ENCODE results near the gene IGLL5. TPM values are rescaled to one million over a fixed set of nuclear protein-coding genes. Genes with fewer than 3 reads are reported as not detected.
A peak's percentile ranks its signal among the peaks of the same experiment; 100 is the strongest.

The IGLL5 gene
- total and polyA plus RNA-seq, 8 donors = 0.23 to 10.6 (median 0.49) TPM; not detected in 1

GRCh38 chr22:22912988-22913253, 25.3 kb downstream of the IGLL5 start:
- no peak overlapping the region for H3K4me3 ChIP-seq
- no peaks in the 10 kb centered on the region for H3K36me3 ChIP-seq
- H3K27ac ChIP-seq = no peak overlapping the region
- no peak for DNase-seq
- no peaks in the 10 kb centered on the region for H3K9me3 ChIP-seq
- TF ChIP-seq CTCF (IDR thresholded peaks at IDR 0.05) = no peak
- peaks cover 0 to 4% of the 10 kb centered on the region in 2 donors for H3K27me3 ChIP-seq
- intact Hi-C loops (cut with DNase I) = no loop called here
- H3K4me1 ChIP-seq = no peaks in the 10 kb centered on the region
- ATAC-seq = no peak

GRCh38 chr22:22913989-22914388, 26.4 kb downstream of the IGLL5 start:
- intact Hi-C loops (cut with DNase I) = no loop called here
- DNase-seq (peak in 1 of 4 donors; percentile 28), ATAC-seq (no peak)
- Histone ChIP-seq H3K4me3 (no peak overlapping the region), H3K27ac (no peak overlapping the region), H3K27me3 (peaks cover 0 to 4% of the 10 kb centered on the region in 2 donors), H3K36me3 (no peaks in the 10 kb centered on the region), H3K4me1 (no peaks in the 10 kb centered on the region), H3K9me3 (no peaks in the 10 kb centered on the region)
- TF ChIP-seq CTCF (IDR thresholded peaks at IDR 0.05) = no peak

GRCh38 chr22:22914726-22915669, 27.4 kb downstream of the IGLL5 start:
- Histone ChIP-seq H3K27ac (no peak overlapping the region), H3K27me3 (peaks cover 0 to 4% of the 10 kb centered on the region in 2 donors), H3K9me3 (no peaks in the 10 kb centered on the region), H3K4me3 (no peak overlapping the region), H3K36me3 (no peaks in the 10 kb centered on the region), H3K4me1 (no peaks in the 10 kb centered on the region)
- intact Hi-C loops (cut with DNase I) = no loop called here
- peak in 1 of 4 donors; percentile 26 for DNase-seq
- TF ChIP-seq CTCF (IDR thresholded peaks at IDR 0.05) = no peak
- no peak for ATAC-seq

GRCh38 chr22:22915670-22916035, 28.0 kb downstream of the IGLL5 start:
- TF ChIP-seq CTCF (IDR thresholded peaks at IDR 0.05) = no peak
- intact Hi-C loops (cut with DNase I) = no loop called here

GRCh38 chr22:22916215-22916951, 28.8 kb downstream of the IGLL5 start:
- Histone ChIP-seq H3K9me3 (no peaks in the 10 kb centered on the region), H3K27me3 (no peaks in the 10 kb centered on the region), H3K4me1 (no peaks in the 10 kb centered on the region), H3K27ac (no peak overlapping the region), H3K36me3 (no peaks in the 10 kb centered on the region), H3K4me3 (no peak overlapping the region)
- no peak for TF ChIP-seq CTCF (IDR thresholded peaks at IDR 0.05)
- intact Hi-C loops (cut with DNase I) = no loop called here
- peak in 1 of 4 donors; percentile 17 for DNase-seq
- no peak for ATAC-seq

More at GRCh38 chr22:22915670-22916035, 28.0 kb downstream of the IGLL5 start:
- H3K4me1 ChIP-seq = no peaks in the 10 kb centered on the region
- no peaks in the 10 kb centered on the region for H3K9me3 ChIP-seq
- H3K36me3 ChIP-seq = no peaks in the 10 kb centered on the region
- H3K4me3 ChIP-seq = no peak overlapping the region
- no peaks in the 10 kb centered on the region for H3K27me3 ChIP-seq
- no peak overlapping the region for H3K27ac ChIP-seq
- DNase-seq = peak in 1 of 4 donors; percentile 14
- ATAC-seq = no peak

Data from left lung (tissue), 10 donors.